Measurements from ENCODE around the gene ABCC9. TPM values are rescaled to one million over a fixed set of nuclear protein-coding genes. Genes with fewer than 3 reads are reported as not detected.
"Not testable (repeated sequence)": the region's sequence is repeated elsewhere in the genome, so short reads cannot be mapped to it uniquely, and the experiment has no call there.

ABCC9 gene
- total RNA-seq, 2 donors from 2014 or later, result 0.69 to 5.0 TPM

DNA sequence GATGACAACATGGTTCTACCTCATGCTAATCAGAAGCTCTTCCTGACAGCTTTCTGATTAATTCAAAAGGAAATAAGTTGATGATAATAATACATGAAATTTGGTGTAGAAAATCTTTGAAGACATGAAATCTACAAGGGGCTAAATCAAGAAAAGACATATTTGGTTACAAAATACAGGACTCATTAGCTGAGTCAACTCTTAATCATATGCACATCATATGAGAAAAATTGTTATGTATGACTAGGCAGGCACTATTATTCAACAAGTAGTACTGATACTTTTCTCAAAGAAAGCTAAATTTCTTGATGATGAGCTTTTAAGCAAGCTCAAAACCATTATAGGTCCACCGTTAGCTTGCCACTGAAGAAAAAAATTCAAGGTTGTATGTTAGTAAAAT lies 7.1 kb downstream of the ABCC9 start:
- TF ChIP-seq, protein P1, sequence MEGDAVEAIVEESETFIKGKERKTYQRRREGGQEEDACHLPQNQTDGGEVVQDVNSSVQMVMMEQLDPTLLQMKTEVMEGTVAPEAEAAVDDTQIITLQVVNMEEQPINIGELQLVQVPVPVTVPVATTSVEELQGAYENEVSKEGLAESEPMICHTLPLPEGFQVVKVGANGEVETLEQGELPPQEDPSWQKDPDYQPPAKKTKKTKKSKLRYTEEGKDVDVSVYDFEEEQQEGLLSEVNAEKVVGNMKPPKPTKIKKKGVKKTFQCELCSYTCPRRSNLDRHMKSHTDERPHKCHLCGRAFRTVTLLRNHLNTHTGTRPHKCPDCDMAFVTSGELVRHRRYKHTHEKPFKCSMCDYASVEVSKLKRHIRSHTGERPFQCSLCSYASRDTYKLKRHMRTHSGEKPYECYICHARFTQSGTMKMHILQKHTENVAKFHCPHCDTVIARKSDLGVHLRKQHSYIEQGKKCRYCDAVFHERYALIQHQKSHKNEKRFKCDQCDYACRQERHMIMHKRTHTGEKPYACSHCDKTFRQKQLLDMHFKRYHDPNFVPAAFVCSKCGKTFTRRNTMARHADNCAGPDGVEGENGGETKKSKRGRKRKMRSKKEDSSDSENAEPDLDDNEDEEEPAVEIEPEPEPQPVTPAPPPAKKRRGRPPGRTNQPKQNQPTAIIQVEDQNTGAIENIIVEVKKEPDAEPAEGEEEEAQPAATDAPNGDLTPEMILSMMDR (IDR thresholded peaks at IDR 0.05), result no peak
- Histone ChIP-seq H3K27ac (no peak overlapping the region), H3K4me3 (no peak overlapping the region), H3K9ac (ENCODE audit: low read depth in 2 of 2, low read length in 2 of 2) (no peak overlapping the region), H3K9me3 (no peaks in the 10 kb centered on the region), H3K36me3 (no peaks in the 10 kb centered on the region), H3K4me1 (no peaks in the 10 kb centered on the region), H3K27me3 (peaks cover under 1% of the 10 kb centered on the region)
- intact Hi-C loops (cut with DNase I), result no loop called here
- no peak for DNase-seq

DNA sequence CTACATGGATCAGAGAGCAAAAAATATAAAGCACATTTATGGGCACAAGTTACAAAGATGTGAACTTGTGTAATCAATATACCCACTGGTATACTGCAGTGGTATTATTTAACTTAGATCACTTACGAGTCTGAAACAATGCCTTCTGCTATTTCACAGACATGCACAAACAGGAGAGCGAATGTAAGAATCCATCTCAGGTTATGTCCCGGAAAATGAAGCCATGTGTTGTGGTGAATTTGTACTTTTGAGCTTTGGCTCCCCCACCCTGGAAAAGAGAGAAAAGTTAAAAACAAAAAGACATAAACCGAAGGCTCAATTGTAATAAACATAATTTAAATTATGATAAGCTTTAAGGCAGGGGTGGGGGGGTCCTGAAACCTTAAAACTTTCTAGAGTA lies 7.6 kb downstream of the ABCC9 start:
- intact Hi-C loops (cut with DNase I), result no loop called here
- TF ChIP-seq, protein P1 (IDR thresholded peaks at IDR 0.05), result no peak
- DNase-seq, result no peak

DNA sequence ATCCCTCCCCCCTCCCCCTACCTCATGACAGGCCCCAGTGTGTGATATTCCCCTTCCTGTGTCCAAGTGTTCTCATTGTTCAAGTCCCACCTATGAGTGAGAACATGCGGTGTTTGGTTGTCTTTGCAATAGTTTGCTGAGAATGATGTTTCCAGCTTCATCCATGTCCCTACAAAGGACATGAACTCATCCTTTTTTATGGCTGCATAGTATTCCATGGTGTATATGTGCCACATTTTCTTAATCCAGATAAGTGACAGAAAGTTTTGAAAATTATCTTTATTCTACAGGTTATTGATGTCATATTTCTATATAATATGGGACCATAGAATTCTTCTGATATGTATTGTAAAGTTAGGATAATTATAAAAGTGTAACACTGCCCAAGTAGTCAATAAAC lies 11.3 kb downstream of the ABCC9 start:
- H3K4me1 ChIP-seq; H3K27ac ChIP-seq; DNase-seq; H3K9me3 ChIP-seq; H3K9ac ChIP-seq (ENCODE audit: low read depth in 2 of 2, low read length in 2 of 2); H3K36me3 ChIP-seq; H3K27me3 ChIP-seq; intact Hi-C loops (cut with DNase I); H3K4me3 ChIP-seq: not testable (repeated sequence)

More for the DNA sequence above, 7.6 kb downstream of the ABCC9 start:
- Histone ChIP-seq H3K4me3 (no peak overlapping the region), H3K9me3 (no peaks in the 10 kb centered on the region), H3K9ac (ENCODE audit: low read depth in 2 of 2, low read length in 2 of 2) (no peak overlapping the region), H3K27me3 (no peaks in the 10 kb centered on the region), H3K4me1 (no peaks in the 10 kb centered on the region), H3K27ac (no peak overlapping the region), H3K36me3 (no peaks in the 10 kb centered on the region)

DNA sequence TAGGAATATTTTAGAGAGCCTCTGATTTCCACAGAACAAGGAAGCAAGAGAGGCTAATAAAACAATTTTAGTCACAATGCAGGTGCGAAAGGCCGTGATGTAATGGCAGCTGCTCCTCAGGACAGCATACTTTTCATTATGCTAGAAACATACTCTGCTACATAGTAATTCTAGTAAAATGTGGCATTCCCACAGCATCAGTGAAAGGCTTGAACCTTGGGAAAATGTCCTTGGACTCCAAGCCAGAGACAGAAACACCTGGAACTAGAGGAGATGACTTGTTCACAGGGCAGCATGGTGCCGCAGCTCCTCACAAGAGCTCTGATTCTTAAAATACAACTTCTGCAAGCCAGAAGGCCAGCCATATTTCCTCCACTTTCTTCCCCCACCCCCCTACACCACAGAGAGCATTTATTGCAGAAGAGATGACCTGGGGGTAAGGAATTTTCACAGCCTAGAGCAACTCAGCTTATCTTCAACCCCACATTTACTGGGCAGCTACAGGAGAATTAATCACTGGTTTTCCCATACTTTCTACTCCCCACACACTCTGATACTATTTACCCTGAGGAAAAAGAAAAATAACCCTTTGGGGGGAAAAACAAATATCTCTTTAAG lies 15.8 kb downstream of the ABCC9 start:
- H3K9me3 ChIP-seq, result no peaks in the 10 kb centered on the region
- no peak overlapping the region for H3K9ac ChIP-seq (ENCODE audit: low read depth in 2 of 2, low read length in 2 of 2)
- no peak overlapping the region for H3K4me3 ChIP-seq
- no peak for DNase-seq
- intact Hi-C loops (cut with DNase I), result no loop called here
- no peak overlapping the region for H3K27ac ChIP-seq
- no peaks in the 10 kb centered on the region for H3K4me1 ChIP-seq
- TF ChIP-seq, protein P1 (IDR thresholded peaks at IDR 0.05), result no peak
- H3K27me3 ChIP-seq, result no peaks in the 10 kb centered on the region
- H3K36me3 ChIP-seq, result no peaks in the 10 kb centered on the region

DNA sequence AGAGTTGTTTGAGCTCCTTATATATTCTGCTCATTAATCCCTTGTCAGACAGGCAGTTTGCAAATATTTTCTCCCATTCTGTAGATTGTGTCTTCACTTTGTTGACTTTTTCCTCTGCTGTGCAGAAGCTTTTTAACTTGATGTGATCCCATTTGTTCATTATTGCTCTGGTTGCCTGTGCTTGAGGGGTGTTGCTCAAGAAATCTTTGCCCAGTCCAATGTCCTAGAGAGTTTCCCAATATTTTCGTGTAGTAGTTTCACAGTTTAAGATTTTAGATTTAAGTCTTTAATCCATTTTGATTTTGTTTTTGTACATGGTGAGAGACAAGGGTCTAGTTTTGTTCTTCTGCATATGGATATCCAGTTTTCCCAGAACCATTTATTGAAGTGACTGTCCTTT lies 19.8 kb downstream of the ABCC9 start:
- H3K9ac ChIP-seq (ENCODE audit: low read depth in 2 of 2, low read length in 2 of 2), result no peak overlapping the region
- H3K4me1 ChIP-seq, result no peaks in the 10 kb centered on the region
- H3K36me3 ChIP-seq, result no peaks in the 10 kb centered on the region
- no peak overlapping the region for H3K27ac ChIP-seq
- H3K9me3 ChIP-seq, result no peaks in the 10 kb centered on the region
- DNase-seq, result no peak
- TF ChIP-seq, protein P1 (IDR thresholded peaks at IDR 0.05), result no peak
- intact Hi-C loops (cut with DNase I), result no loop called here
- H3K27me3 ChIP-seq, result no peaks in the 10 kb centered on the region
- H3K4me3 ChIP-seq, result no peak overlapping the region

DNA sequence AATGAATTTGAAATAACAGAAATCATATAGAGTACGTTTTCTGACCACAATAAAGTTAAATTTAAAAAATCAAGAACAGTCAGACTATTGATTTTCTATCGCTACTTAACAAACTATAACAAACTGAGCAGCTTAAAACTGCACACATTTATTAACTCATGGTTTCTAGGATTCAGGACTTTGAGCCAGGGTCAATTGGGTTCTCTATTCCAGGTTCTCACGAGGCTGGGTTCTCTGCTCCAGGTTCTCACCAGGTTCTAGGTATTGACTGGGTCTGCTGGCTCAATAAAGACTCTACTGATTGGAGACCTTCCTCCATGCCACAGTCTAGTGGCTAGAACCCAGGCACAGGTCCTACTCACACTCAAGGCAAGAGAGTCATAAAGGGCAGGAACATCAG lies 22.8 kb downstream of the ABCC9 start:
- H3K27me3 ChIP-seq, result no peaks in the 10 kb centered on the region
- TF ChIP-seq, protein P1 (IDR thresholded peaks at IDR 0.05), result no peak
- no peaks in the 10 kb centered on the region for H3K4me1 ChIP-seq
- intact Hi-C loops (cut with DNase I), result no loop called here
- no peak overlapping the region for H3K9ac ChIP-seq (ENCODE audit: low read depth in 2 of 2, low read length in 2 of 2)
- H3K36me3 ChIP-seq, result no peaks in the 10 kb centered on the region
- no peak overlapping the region for H3K27ac ChIP-seq
- no peaks in the 10 kb centered on the region for H3K9me3 ChIP-seq
- no peak overlapping the region for H3K4me3 ChIP-seq
- no peak for DNase-seq

All from colonic mucosa (tissue), 4 donors.